ENCODE results near the gene CDR2. TPM values are rescaled to one million over a fixed set of nuclear protein-coding genes. Genes with fewer than 3 reads are reported as not detected.
"Not testable (repeated sequence)": the region's sequence is repeated elsewhere in the genome, so short reads cannot be mapped to it uniquely, and the experiment has no call there.

The CDR2 gene
- total and polyA plus RNA-seq, 7 donors = 14.6 to 32.3 (median 22.5) TPM

GRCh38 chr16:22419908-22420307 is 45.5 kb upstream of the CDR2 start:
- DNase-seq = no peak
- no peak overlapping the region for H3K27ac ChIP-seq
- intact Hi-C loops (cut with DNase I) = no loop called here
- H3K4me3 ChIP-seq = no peak overlapping the region
- no peaks in the 10 kb centered on the region for H3K27me3 ChIP-seq
- no peaks in the 10 kb centered on the region for H3K9me3 ChIP-seq
- TF ChIP-seq POLR2A (IDR thresholded peaks at IDR 0.05) (no peak), POLR2AphosphoS5 (IDR thresholded peaks at IDR 0.05) (no peak), EP300 (IDR thresholded peaks at IDR 0.05) (no peak)
- TF ChIP-seq, protein P1, sequence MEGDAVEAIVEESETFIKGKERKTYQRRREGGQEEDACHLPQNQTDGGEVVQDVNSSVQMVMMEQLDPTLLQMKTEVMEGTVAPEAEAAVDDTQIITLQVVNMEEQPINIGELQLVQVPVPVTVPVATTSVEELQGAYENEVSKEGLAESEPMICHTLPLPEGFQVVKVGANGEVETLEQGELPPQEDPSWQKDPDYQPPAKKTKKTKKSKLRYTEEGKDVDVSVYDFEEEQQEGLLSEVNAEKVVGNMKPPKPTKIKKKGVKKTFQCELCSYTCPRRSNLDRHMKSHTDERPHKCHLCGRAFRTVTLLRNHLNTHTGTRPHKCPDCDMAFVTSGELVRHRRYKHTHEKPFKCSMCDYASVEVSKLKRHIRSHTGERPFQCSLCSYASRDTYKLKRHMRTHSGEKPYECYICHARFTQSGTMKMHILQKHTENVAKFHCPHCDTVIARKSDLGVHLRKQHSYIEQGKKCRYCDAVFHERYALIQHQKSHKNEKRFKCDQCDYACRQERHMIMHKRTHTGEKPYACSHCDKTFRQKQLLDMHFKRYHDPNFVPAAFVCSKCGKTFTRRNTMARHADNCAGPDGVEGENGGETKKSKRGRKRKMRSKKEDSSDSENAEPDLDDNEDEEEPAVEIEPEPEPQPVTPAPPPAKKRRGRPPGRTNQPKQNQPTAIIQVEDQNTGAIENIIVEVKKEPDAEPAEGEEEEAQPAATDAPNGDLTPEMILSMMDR (IDR thresholded peaks at IDR 0.05) = no peak
- H3K36me3 ChIP-seq = peaks cover 0 to 19% (median 3%) of the 10 kb centered on the region in 4 donors
- H3K4me1 ChIP-seq = peaks cover 0 to 11% (median 5%) of the 10 kb centered on the region in 4 donors
- 95% methylated on average over 11 of the region's 11 CpGs for WGBS, 2 donors

GRCh38 chr16:22418826-22419225 is 44.4 kb upstream of the CDR2 start:
- H3K4me1 ChIP-seq = peaks cover 0 to under 1% (median under 1%) of the 10 kb centered on the region in 4 donors
- no peak for TF ChIP-seq POLR2AphosphoS5 (IDR thresholded peaks at IDR 0.05)
- TF ChIP-seq, protein P1 (IDR thresholded peaks at IDR 0.05) = no peak
- TF ChIP-seq POLR2A (IDR thresholded peaks at IDR 0.05) = no peak
- TF ChIP-seq EP300 (IDR thresholded peaks at IDR 0.05) = no peak
- no peaks in the 10 kb centered on the region for H3K27me3 ChIP-seq
- intact Hi-C loops (cut with DNase I) = no loop called here
- no peaks in the 10 kb centered on the region for H3K9me3 ChIP-seq
- H3K36me3 ChIP-seq = peaks cover 0 to 19% (median 3%) of the 10 kb centered on the region in 4 donors
- no peak overlapping the region for H3K27ac ChIP-seq
- 89 to 94% methylated on average over 3 of the region's 3 CpGs for WGBS, 2 donors
- DNase-seq = no peak
- H3K4me3 ChIP-seq = no peak overlapping the region

- DNase-seq; intact Hi-C loops (cut with DNase I); H3K27me3 ChIP-seq; H3K9me3 ChIP-seq; H3K27ac ChIP-seq; H3K4me1 ChIP-seq; H3K4me3 ChIP-seq: not testable (repeated sequence)
- peaks cover 0 to 19% (median 3%) of the 10 kb centered on the region in 4 donors for H3K36me3 ChIP-seq
- WGBS, 2 donors = 91 to 95% methylated on average over 6 of the region's 6 CpGs
Observed at GRCh38 chr16:22417798-22418197, 43.4 kb upstream of the CDR2 start.

DNA sequence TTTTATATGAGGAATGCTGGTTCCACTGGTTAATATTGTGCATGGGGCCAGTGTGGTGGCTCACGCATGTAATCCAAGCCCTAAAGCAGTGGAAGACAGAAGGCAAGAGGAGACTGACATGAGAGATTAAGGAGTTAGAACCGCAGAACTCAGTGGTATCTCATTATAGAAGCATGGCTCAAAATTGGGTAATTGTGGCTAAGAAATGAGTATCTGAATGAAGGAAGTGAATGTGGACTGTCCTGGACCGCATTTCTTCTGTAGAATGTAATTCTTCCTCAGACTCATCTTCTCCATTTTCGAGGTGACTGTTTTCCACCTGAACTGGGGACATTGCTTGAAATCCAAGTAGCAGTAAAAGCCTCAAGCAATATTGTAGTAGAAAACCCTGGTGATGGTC is 42.6 kb upstream of the CDR2 start:
- Histone ChIP-seq H3K36me3 (peaks cover 0 to 19% (median 3%) of the 10 kb centered on the region in 4 donors), H3K4me3 (no peak overlapping the region), H3K9me3 (no peaks in the 10 kb centered on the region), H3K27me3 (no peaks in the 10 kb centered on the region), H3K4me1 (no peaks in the 10 kb centered on the region), H3K27ac (no peak overlapping the region)
- no peak for TF ChIP-seq POLR2A (IDR thresholded peaks at IDR 0.05)
- no peak for TF ChIP-seq POLR2AphosphoS5 (IDR thresholded peaks at IDR 0.05)
- TF ChIP-seq, protein P1 (IDR thresholded peaks at IDR 0.05) = no peak
- no peak for TF ChIP-seq EP300 (IDR thresholded peaks at IDR 0.05)
- intact Hi-C loops (cut with DNase I) = no loop called here
- DNase-seq = no peak
- WGBS, 2 donors = 91 to 96% methylated on average over 4 of the region's 4 CpGs

DNA sequence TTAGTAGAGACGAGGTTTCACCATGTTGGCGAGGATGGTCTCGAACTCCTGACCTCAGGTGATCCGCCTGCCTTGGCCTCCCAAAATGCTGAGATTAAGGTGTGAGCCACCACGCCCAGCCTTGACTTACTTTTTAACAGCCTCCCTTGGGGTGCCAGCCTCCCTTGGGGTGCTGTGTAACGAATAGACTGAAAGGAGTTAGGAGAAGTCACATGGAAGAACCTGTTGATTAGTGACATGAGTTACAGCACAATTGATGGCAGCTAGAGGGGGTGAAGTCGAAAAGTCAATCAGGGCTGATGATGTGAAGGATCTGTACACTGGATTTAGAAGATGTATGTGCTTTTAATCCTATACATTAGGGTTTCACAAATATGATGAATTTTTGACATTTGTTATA is 39.4 kb upstream of the CDR2 start:
- no peaks in the 10 kb centered on the region for H3K27me3 ChIP-seq
- H3K4me3 ChIP-seq = no peak overlapping the region
- intact Hi-C loops (cut with DNase I) = no loop called here
- no peak overlapping the region for H3K27ac ChIP-seq
- DNase-seq = no peak
- H3K4me1 ChIP-seq = no peaks in the 10 kb centered on the region
- WGBS, 2 donors = 95 to 96% methylated on average over 7 of the region's 7 CpGs
- no peaks in the 10 kb centered on the region for H3K9me3 ChIP-seq
- TF ChIP-seq POLR2A (IDR thresholded peaks at IDR 0.05) = no peak
- TF ChIP-seq POLR2AphosphoS5 (IDR thresholded peaks at IDR 0.05) = no peak
- TF ChIP-seq, protein P1 (IDR thresholded peaks at IDR 0.05) = no peak
- TF ChIP-seq EP300 (IDR thresholded peaks at IDR 0.05) = no peak
- H3K36me3 ChIP-seq = no peaks in the 10 kb centered on the region
